SU-DHL-6 (cell line): ENCODE measurements around the gene WDTC1.
"Not testable (repeated sequence)": the region's sequence is repeated elsewhere in the genome, so short reads cannot be mapped to it uniquely, and the experiment has no call there.

Experiments
- H2AFZ ChIP-seq: fragments of 200-600 bp; sonication (generic); 2 replicates; pipeline ENCODE4 v1.6.1; 2014; ENCODE audit warnings: low read depth, mild to moderate bottlenecking, moderate library complexity, mixed read lengths, antibody characterized with exemption, low read length; ENCODE audit not compliant: severe bottlenecking
- H3F3A ChIP-seq: fragments of 200-600 bp; shearing (Covaris generic); 2 replicates; pipeline ENCODE4 v1.6.0; 2016; ENCODE audit warnings: antibody characterized with exemption, mild to moderate bottlenecking; ENCODE audit not compliant: insufficient read depth
- H3K27ac ChIP-seq: fragments of 200-600 bp; sonication (generic); 2 replicates; pipeline ENCODE4 v1.5.1; 2016; ENCODE audit warnings: low read depth, mild to moderate bottlenecking, low read length, moderate library complexity, mixed read lengths
- H3K27me3 ChIP-seq: fragments of 200-600 bp; sonication (generic), shearing (Covaris generic); 2 replicates; pipeline ENCODE4 v1.6.0; 2014; ENCODE audit warnings: mild to moderate bottlenecking, low read length
- H3K36me3 ChIP-seq: fragments of 200-600 bp; sonication (generic); 2 replicates; pipeline ENCODE4 v1.6.1; 2014; ENCODE audit warnings: mild to moderate bottlenecking, low read length, mixed read lengths
- H3K4me2 ChIP-seq: fragments of 300-600, 200-600 bp; shearing (Covaris generic), sonication (generic); 2 replicates; pipeline ENCODE4 v1.6.0; 2014; ENCODE audit warnings: low read length, low read depth, mild to moderate bottlenecking; ENCODE audit not compliant: poor library complexity, severe bottlenecking
- H3K4me3 ChIP-seq: fragments of 200-600 bp; sonication (generic); 2 replicates; pipeline ENCODE4 v1.5.1; 2014; ENCODE audit warnings: antibody characterized with exemption, low read length, mild to moderate bottlenecking, mixed read lengths; ENCODE audit not compliant: insufficient read depth, poor library complexity, severe bottlenecking
- H3K79me2 ChIP-seq: fragments of 200-600 bp; sonication (generic); 2 replicates; pipeline ENCODE4 v1.6.1; 2014; ENCODE audit warnings: mild to moderate bottlenecking, low read length, moderate library complexity; ENCODE audit not compliant: insufficient read depth
- H3K9ac ChIP-seq: fragments of 200-600 bp; sonication (generic); 2 replicates; pipeline ENCODE4 v1.7.0; 2014; ENCODE audit warnings: mild to moderate bottlenecking, low read length
- H3K9me2 ChIP-seq: fragments of 200-600 bp; sonication (generic); replicated peaks from 2 replicates; pipeline ENCODE4 v1.6.1; 2014; ENCODE audit warnings: low read length; ENCODE audit not compliant: insufficient read depth
- H3K9me3 ChIP-seq: fragments of 200-600 bp; sonication (generic); 2 replicates; pipeline ENCODE4 v1.6.1; 2014; ENCODE audit warnings: low read length, mixed read lengths; ENCODE audit not compliant: insufficient read depth
- H4K20me1 ChIP-seq: fragments of 200-600 bp; sonication (generic); 2 replicates; pipeline ENCODE4 v1.6.1; 2014; ENCODE audit warnings: low read depth, mild to moderate bottlenecking, antibody characterized with exemption, low read length, moderate library complexity, mixed read lengths
- CTCF ChIP-seq: fragments of 200-600 bp; sonication (generic); IDR thresholded peaks from one replicate; pipeline ENCODE4 v1.5.1; 2017; ENCODE audit warnings: antibody characterized with exemption, mild to moderate bottlenecking, low read length, moderate library complexity; ENCODE audit not compliant: insufficient read depth, poor library complexity, severe bottlenecking
- EZH2phosphoT487 ChIP-seq: fragments of 200-600 bp; sonication (generic), shearing (Covaris generic); conservative IDR thresholded peaks from 2 replicates; pipeline ENCODE4 v1.6.1; 2018; ENCODE audit warnings: mild to moderate bottlenecking, antibody characterized with exemption, low read length, moderate library complexity, mixed read lengths

WDTC1 gene

GRCh38 chr1:27234049-27234882, at the start of gene WDTC1:
Gene WDTC1, plus strand, starts transcription at chr1:27234632. Its CDS starts 26,423 bp downstream, at chr1:27261055.
- Histone ChIP-seq H3K9ac (peak within 1 kb of the TSS; percentile 67), H3K4me3 (peak within 1 kb of the TSS; percentile 63), H3F3A (peaks cover 4% of the 10 kb centered on the region), H3K27ac (peak within 1 kb of the TSS; percentile 60), H3K4me2 (peak within 1 kb of the TSS; percentile 90), H3K9me3 (no peaks in the 10 kb centered on the region), H3K27me3 (no peaks in the 10 kb centered on the region), H2AFZ (peak within 1 kb of the TSS; percentile 97), H3K36me3 (no peaks in the 10 kb centered on the region), H4K20me1 (no peaks in the 10 kb centered on the region), H3K9me2 (no peaks in the 10 kb centered on the region), H3K79me2 (peaks cover 38% of the 10 kb centered on the region)
- TF ChIP-seq EZH2phosphoT487 (no peak), CTCF (no peak)

- not testable (repeated sequence) for H3K9ac ChIP-seq, H3K4me2 ChIP-seq, H3K27ac ChIP-seq, H4K20me1 ChIP-seq, H3K27me3 ChIP-seq, H3K4me3 ChIP-seq, H3K36me3 ChIP-seq, H3F3A ChIP-seq, H3K9me2 ChIP-seq, H2AFZ ChIP-seq, H3K79me2 ChIP-seq
- H3K9me3 ChIP-seq: peaks cover 15% of the 10 kb centered on the region; the same call in 1 of the 2 replicates
Observed at GRCh38 chr1:27184665-27185064, 49.8 kb upstream of the WDTC1 start.

GRCh38 chr1:27192039-27192529, 42.3 kb upstream of the WDTC1 start:
- Histone ChIP-seq H3F3A (no peaks in the 10 kb centered on the region), H2AFZ (no peak overlapping the region), H3K4me2 (no peak overlapping the region), H3K79me2 (no peaks in the 10 kb centered on the region), H3K27me3 (no peaks in the 10 kb centered on the region), H3K36me3 (no peaks in the 10 kb centered on the region), H3K27ac (no peak overlapping the region), H3K9ac (no peak overlapping the region), H4K20me1 (no peaks in the 10 kb centered on the region), H3K4me3 (no peak overlapping the region), H3K9me2 (no peaks in the 10 kb centered on the region), H3K9me3 (no peaks in the 10 kb centered on the region)
- TF ChIP-seq EZH2phosphoT487 (no peak), CTCF (no peak)

- Histone ChIP-seq H3K4me2 (no peak overlapping the region), H3K9me2 (no peaks in the 10 kb centered on the region), H3K9me3 (no peaks in the 10 kb centered on the region), H3K9ac (no peak overlapping the region), H2AFZ (no peak overlapping the region), H3K4me3 (no peak overlapping the region), H4K20me1 (no peaks in the 10 kb centered on the region), H3F3A (no peaks in the 10 kb centered on the region), H3K27me3 (no peaks in the 10 kb centered on the region), H3K36me3 (no peaks in the 10 kb centered on the region), H3K79me2 (no peaks in the 10 kb centered on the region), H3K27ac (no peak overlapping the region)
- TF ChIP-seq EZH2phosphoT487: no peak
- no peak for TF ChIP-seq CTCF
Observed at GRCh38 chr1:27193194-27193593, 41.2 kb upstream of the WDTC1 start.
